HepG2 (cell line): ENCODE data around the gene JUND. TPM values are rescaled to one million over a fixed set of nuclear protein-coding genes. Genes with fewer than 3 reads are reported as not detected.
A peak's percentile ranks its signal among the peaks of the same experiment; 100 is the strongest.

ENCODE experiments used
- ELF1 ChIP-seq: sonication (generic); formaldehyde crosslinking; IDR thresholded peaks from 2 replicates; pipeline ENCODE4 v1.4.0; 2020; ENCODE audit warnings: missing genetic modification reagents
- GATA4 ChIP-seq: sonication (generic); IDR thresholded peaks from 2 replicates; pipeline ENCODE4 v1.6.1; 2016; ENCODE audit warnings: antibody characterized with exemption, low read depth, borderline replicate concordance
- HDAC1 ChIP-seq: sonication (generic); formaldehyde crosslinking; IDR thresholded peaks from 2 replicates; pipeline ENCODE4 v1.5.1; 2020; ENCODE audit warnings: mild to moderate bottlenecking, missing genetic modification reagents
- IRX3 ChIP-seq: sonication (generic); formaldehyde crosslinking; IDR thresholded peaks from 2 replicates; pipeline ENCODE4 v1.8.1; 2023; ENCODE audit warnings: mild to moderate bottlenecking, low read depth, missing genetic modification reagents, borderline replicate concordance
- KDM5B ChIP-seq: sonication (generic); formaldehyde crosslinking; IDR thresholded peaks from 2 replicates; pipeline ENCODE4 v1.4.0; 2020; ENCODE audit warnings: missing genetic modification reagents, mild to moderate bottlenecking, borderline replicate concordance
- MED13 ChIP-seq: sonication (generic); formaldehyde crosslinking; IDR thresholded peaks from 2 replicates; pipeline ENCODE4 v1.5.0; 2020; ENCODE audit warnings: missing genetic modification reagents
- PHF20 ChIP-seq: sonication (generic); formaldehyde crosslinking; IDR thresholded peaks from 2 replicates; pipeline ENCODE4 v1.5.0; 2020; ENCODE audit warnings: mild to moderate bottlenecking, missing genetic modification reagents
- PHF5A ChIP-seq: IDR thresholded peaks from one replicate; pipeline ENCODE4 v1.6.1; 2018; ENCODE audit warnings: low read depth, missing genetic modification reagents; ENCODE audit not compliant: unreplicated experiment
- RARA ChIP-seq: IDR thresholded peaks from 2 replicates; pipeline ENCODE4 v1.6.1; 2016; ENCODE audit warnings: missing genetic modification reagents, missing compliant biosample characterization
- ZNF431 ChIP-seq: sonication (generic); formaldehyde crosslinking; IDR thresholded peaks from 2 replicates; pipeline ENCODE4 v1.9.0; 2022; ENCODE audit warnings: missing genetic modification reagents, low read depth, mild to moderate bottlenecking, borderline replicate concordance
- ZNF605 ChIP-seq: sonication (generic); formaldehyde crosslinking; IDR thresholded peaks from 2 replicates; pipeline ENCODE4 v1.8.0; 2022; ENCODE audit warnings: mild to moderate bottlenecking, missing genetic modification reagents
- polyA plus RNA-seq, 8 experiments: library from polyadenylated mRNA; depleted of rRNA in 3 of 8; stranded (reverse) in 7 of 8; unstranded in 1 of 8; fragments of >200 nt; fragmentation: Illumina TruSeq in 4 of 8; extraction: Trizol in 4 of 8; gene quantifications; 2 replicates each; pipeline versions ENCODE4 v1.2.1 to v1.2.3, GENCODE V29; 2011 to 2016; ENCODE audit warnings: low read depth in 4 of 8, missing spikeins in 1 of 8, mixed read lengths in 1 of 8; ENCODE audit not compliant: insufficient read depth in 1 of 8
- total RNA-seq, 5 experiments: library from RNA; depleted of rRNA; stranded (reverse); fragments of >200 nt; fragmentation: Illumina TruSeq; extraction: Trizol; gene quantifications; 2 replicates each; pipeline ENCODE4 v1.2.3, GENCODE V29; 2016; ENCODE audit warnings: low read depth in 1 of 5
- TF ChIP-seq, protein P1 (sequence below): sonication (generic); formaldehyde crosslinking; IDR thresholded peaks from 2 replicates; pipeline ENCODE4 v1.4.0; 2020; ENCODE audit warnings: mild to moderate bottlenecking, missing genetic modification reagents
- TF ChIP-seq, protein P2 (sequence below): sonication (generic); formaldehyde crosslinking; IDR thresholded peaks from 2 replicates; pipeline ENCODE4 v1.8.0; 2023; ENCODE audit warnings: mild to moderate bottlenecking, missing genetic modification reagents
- TF ChIP-seq, protein P3 (sequence below): sonication (generic); formaldehyde crosslinking; IDR thresholded peaks from 2 replicates; pipeline ENCODE4 v1.8.0; 2022; ENCODE audit warnings: missing genetic modification reagents, mild to moderate bottlenecking, moderate library complexity, borderline replicate concordance
- TF ChIP-seq, protein P4 (sequence below): sonication (generic); formaldehyde crosslinking; IDR thresholded peaks from 2 replicates; pipeline ENCODE4 v1.5.1; 2020; ENCODE audit warnings: mild to moderate bottlenecking, missing genetic modification reagents
- TF ChIP-seq, protein P5 (sequence below): sonication (generic); formaldehyde crosslinking; IDR thresholded peaks from 2 replicates; pipeline ENCODE4 v1.8.1; 2022; ENCODE audit warnings: low read depth, mild to moderate bottlenecking, missing genetic modification reagents

The JUND gene
- total and polyA plus RNA-seq, 2 of the 13 experiments (the other 11 are each of a cell fraction or from before 2014, with no cell fraction given), result 41.2 to 59.8 TPM

DNA sequence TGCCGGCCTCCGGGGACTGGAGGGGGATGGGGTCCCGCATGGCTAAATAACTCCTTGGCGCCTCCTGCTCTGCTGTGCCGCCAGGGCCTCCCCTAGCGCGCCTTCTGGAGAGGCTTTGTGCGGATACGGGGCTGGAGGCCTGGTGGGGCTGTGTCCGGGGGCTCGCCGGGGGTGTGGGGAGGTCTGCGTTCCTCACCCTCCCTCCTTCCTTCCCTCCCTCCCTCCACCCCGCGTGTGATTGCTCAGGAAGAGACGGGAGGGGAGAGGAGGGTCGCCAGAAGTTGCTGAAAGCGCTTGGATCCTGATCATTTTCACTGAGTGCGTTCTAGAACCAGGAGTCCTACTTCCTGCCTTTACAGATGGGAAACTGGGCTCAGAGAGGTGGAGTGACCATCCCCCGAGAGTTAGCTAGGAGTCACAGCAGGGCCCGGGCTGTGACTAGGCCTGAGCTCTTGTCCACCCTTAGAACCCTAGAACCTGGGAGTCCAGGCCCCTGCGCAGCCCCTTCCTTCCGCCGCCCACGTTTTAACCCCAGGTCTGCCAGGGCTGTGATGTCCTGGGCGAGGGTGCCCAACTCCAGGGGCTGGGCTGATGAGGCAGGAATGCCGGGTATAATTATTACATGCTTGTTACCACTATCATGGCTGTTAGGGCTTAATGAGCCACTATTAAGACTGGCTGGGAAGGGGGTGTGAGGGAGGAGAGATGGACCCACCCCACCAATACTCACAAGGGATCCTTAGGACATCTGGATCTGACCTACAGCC lies 782 bp upstream of the JUND start (continued):
- TF ChIP-seq, protein P1, sequence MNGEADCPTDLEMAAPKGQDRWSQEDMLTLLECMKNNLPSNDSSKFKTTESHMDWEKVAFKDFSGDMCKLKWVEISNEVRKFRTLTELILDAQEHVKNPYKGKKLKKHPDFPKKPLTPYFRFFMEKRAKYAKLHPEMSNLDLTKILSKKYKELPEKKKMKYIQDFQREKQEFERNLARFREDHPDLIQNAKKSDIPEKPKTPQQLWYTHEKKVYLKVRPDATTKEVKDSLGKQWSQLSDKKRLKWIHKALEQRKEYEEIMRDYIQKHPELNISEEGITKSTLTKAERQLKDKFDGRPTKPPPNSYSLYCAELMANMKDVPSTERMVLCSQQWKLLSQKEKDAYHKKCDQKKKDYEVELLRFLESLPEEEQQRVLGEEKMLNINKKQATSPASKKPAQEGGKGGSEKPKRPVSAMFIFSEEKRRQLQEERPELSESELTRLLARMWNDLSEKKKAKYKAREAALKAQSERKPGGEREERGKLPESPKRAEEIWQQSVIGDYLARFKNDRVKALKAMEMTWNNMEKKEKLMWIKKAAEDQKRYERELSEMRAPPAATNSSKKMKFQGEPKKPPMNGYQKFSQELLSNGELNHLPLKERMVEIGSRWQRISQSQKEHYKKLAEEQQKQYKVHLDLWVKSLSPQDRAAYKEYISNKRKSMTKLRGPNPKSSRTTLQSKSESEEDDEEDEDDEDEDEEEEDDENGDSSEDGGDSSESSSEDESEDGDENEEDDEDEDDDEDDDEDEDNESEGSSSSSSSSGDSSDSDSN (CRISPR knock-in tag), result peak; percentile 18
- TF ChIP-seq, protein P2, sequence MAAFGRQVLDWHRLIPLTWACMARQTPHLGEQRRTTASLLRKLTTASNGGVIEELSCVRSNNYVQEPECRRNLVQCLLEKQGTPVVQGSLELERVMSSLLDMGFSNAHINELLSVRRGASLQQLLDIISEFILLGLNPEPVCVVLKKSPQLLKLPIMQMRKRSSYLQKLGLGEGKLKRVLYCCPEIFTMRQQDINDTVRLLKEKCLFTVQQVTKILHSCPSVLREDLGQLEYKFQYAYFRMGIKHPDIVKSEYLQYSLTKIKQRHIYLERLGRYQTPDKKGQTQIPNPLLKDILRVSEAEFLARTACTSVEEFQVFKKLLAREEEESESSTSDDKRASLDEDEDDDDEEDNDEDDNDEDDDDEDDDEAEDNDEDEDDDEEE, result 0 out of 2 replicates have a peak, but pooled peaks have one; percentile 50
- TF ChIP-seq ELF1 (CRISPR knock-in tag), result peak; percentile 37; the same call in 1 of the 2 replicates
- TF ChIP-seq ZNF605, result peak; percentile 78
- TF ChIP-seq KDM5B (CRISPR knock-in tag), result peak; percentile 28; the same call in 1 of the 2 replicates
- peak; percentile 38; the same call in 1 of the 2 replicates for TF ChIP-seq GATA4
- TF ChIP-seq ZNF431, result 0 out of 2 replicates have a peak, but pooled peaks have one; percentile 19
- TF ChIP-seq RARA (CRISPR knock-in tag), result no peak
- TF ChIP-seq, protein P3, sequence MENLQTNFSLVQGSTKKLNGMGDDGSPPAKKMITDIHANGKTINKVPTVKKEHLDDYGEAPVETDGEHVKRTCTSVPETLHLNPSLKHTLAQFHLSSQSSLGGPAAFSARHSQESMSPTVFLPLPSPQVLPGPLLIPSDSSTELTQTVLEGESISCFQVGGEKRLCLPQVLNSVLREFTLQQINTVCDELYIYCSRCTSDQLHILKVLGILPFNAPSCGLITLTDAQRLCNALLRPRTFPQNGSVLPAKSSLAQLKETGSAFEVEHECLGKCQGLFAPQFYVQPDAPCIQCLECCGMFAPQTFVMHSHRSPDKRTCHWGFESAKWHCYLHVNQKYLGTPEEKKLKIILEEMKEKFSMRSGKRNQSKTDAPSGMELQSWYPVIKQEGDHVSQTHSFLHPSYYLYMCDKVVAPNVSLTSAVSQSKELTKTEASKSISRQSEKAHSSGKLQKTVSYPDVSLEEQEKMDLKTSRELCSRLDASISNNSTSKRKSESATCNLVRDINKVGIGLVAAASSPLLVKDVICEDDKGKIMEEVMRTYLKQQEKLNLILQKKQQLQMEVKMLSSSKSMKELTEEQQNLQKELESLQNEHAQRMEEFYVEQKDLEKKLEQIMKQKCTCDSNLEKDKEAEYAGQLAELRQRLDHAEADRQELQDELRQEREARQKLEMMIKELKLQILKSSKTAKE (CRISPR knock-in tag), result peak; percentile 36; the same call in 1 of the 2 replicates
- TF ChIP-seq, protein P4, sequence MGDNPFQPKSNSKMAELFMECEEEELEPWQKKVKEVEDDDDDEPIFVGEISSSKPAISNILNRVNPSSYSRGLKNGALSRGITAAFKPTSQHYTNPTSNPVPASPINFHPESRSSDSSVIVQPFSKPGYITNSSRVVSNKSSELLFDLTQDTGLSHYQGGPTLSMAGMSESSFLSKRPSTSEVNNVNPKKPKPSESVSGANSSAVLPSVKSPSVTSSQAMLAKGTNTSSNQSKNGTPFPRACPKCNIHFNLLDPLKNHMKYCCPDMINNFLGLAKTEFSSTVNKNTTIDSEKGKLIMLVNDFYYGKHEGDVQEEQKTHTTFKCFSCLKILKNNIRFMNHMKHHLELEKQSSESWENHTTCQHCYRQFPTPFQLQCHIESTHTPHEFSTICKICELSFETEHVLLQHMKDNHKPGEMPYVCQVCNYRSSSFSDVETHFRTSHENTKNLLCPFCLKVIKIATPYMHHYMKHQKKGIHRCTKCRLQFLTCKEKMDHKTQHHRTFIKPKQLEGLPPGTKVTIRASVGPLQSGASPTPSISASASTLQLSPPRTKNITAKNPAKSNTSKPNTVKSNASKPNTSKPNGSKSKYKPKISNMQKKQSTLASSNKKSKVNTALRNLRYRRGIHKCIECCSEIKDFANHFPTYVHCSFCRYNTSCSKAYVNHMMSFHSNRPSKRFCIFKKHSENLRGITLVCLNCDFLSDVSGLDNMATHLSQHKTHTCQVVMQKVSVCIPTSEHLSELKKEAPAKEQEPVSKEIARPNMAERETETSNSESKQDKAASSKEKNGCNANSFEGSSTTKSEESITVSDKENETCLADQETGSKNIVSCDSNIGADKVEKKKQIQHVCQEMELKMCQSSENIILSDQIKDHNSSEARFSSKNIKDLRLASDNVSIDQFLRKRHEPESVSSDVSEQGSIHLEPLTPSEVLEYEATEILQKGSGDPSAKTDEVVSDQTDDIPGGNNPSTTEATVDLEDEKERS, result no peak; the same call in 1 of the 2 replicates
- TF ChIP-seq MED13 (CRISPR knock-in tag), result no peak; the same call in 1 of the 2 replicates
- TF ChIP-seq PHF5A (CRISPR knock-in tag), result no peak
- peak; percentile 33; the same call in 1 of the 2 replicates for TF ChIP-seq PHF20 (CRISPR knock-in tag)
- TF ChIP-seq, protein P5, sequence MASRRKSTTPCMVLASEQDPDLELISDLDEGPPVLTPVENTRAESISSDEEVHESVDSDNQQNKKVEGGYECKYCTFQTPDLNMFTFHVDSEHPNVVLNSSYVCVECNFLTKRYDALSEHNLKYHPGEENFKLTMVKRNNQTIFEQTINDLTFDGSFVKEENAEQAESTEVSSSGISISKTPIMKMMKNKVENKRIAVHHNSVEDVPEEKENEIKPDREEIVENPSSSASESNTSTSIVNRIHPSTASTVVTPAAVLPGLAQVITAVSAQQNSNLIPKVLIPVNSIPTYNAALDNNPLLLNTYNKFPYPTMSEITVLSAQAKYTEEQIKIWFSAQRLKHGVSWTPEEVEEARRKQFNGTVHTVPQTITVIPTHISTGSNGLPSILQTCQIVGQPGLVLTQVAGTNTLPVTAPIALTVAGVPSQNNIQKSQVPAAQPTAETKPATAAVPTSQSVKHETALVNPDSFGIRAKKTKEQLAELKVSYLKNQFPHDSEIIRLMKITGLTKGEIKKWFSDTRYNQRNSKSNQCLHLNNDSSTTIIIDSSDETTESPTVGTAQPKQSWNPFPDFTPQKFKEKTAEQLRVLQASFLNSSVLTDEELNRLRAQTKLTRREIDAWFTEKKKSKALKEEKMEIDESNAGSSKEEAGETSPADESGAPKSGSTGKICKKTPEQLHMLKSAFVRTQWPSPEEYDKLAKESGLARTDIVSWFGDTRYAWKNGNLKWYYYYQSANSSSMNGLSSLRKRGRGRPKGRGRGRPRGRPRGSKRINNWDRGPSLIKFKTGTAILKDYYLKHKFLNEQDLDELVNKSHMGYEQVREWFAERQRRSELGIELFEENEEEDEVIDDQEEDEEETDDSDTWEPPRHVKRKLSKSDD, result no peak
- TF ChIP-seq IRX3 (CRISPR knock-in tag), result no peak; the same call in 1 of the 2 replicates
- peak; percentile 71 for TF ChIP-seq HDAC1 (CRISPR knock-in tag)
